H9 (cell line): ENCODE data around the gene KHNYN. TPM values are rescaled to one million over a fixed set of nuclear protein-coding genes. Genes with fewer than 3 reads are reported as not detected.
"Not testable (repeated sequence)": the region's sequence is repeated elsewhere in the genome, so short reads cannot be mapped to it uniquely, and the experiment has no call there.

Experiments used
- DNase-seq: peaks from one replicate; pipeline ENCODE4 v3.0.0-alpha.2; 2017
- H2AFZ ChIP-seq: one replicate; pipeline ENCODE4 v1.6.1; 2013; ENCODE audit warnings: mild to moderate bottlenecking, low read length, control low read depth, moderate library complexity
- H2AK5ac ChIP-seq: 2 replicates; pipeline ENCODE4 v1.6.1; 2013; ENCODE audit warnings: low read length, control low read depth, mixed read lengths; ENCODE audit not compliant: insufficient read length
- H2BK120ac ChIP-seq: one replicate; pipeline ENCODE4 v1.6.1; 2013; ENCODE audit warnings: low read depth, mild to moderate bottlenecking, low read length, control low read depth, inconsistent platforms; ENCODE audit not compliant: poor library complexity, severe bottlenecking
- H2BK12ac ChIP-seq: 2 replicates; pipeline ENCODE4 v1.6.1; 2013; ENCODE audit warnings: low read length, control low read depth, mixed read lengths, low read depth; ENCODE audit not compliant: insufficient read length
- H2BK15ac ChIP-seq: 2 replicates; pipeline ENCODE4 v1.6.1; 2013; ENCODE audit warnings: low read depth, low read length, control low read depth
- H2BK20ac ChIP-seq: one replicate; pipeline ENCODE4 v1.6.1; 2013; ENCODE audit warnings: low read depth, mild to moderate bottlenecking, low read length, control low read depth, inconsistent platforms; ENCODE audit not compliant: poor library complexity, severe bottlenecking
- H2BK5ac ChIP-seq: 2 replicates; pipeline ENCODE4 v1.6.1; 2013; ENCODE audit warnings: low read length, control low read depth, mixed read lengths; ENCODE audit not compliant: insufficient read length
- H3K14ac ChIP-seq: 2 replicates; pipeline ENCODE4 v1.6.1; 2013; ENCODE audit warnings: low read length, control low read depth; ENCODE audit not compliant: insufficient read depth
- H3K18ac ChIP-seq: 2 replicates; pipeline ENCODE4 v1.6.1; 2013; ENCODE audit warnings: low read depth, mild to moderate bottlenecking, mixed read lengths, low read length, control low read depth; ENCODE audit not compliant: insufficient read length
- H3K23ac ChIP-seq: 2 replicates; pipeline ENCODE4 v1.6.1; 2013; ENCODE audit warnings: low read length, control low read depth, mixed read lengths, low read depth; ENCODE audit not compliant: insufficient read length
- H3K23me2 ChIP-seq: 2 replicates; pipeline ENCODE4 v1.6.1; 2013; ENCODE audit warnings: low read depth, mild to moderate bottlenecking, mixed read lengths, low read length, control low read depth; ENCODE audit not compliant: insufficient read length, poor library complexity, severe bottlenecking
- H3K27ac ChIP-seq: 2 replicates; pipeline ENCODE4 v1.5.1; 2013; ENCODE audit warnings: low read length, control low read depth, mixed read lengths, low read depth; ENCODE audit not compliant: insufficient read length
- H3K27me3 ChIP-seq: 2 replicates; pipeline ENCODE4 v1.6.1; 2013; ENCODE audit warnings: low read length, control low read depth, inconsistent platforms; ENCODE audit not compliant: insufficient read depth
- H3K4ac ChIP-seq: 2 replicates; pipeline ENCODE4 v1.6.1; 2013; ENCODE audit warnings: low read depth, mild to moderate bottlenecking, control low read depth, inconsistent platforms, low read length, moderate library complexity
- H3K4me1 ChIP-seq: 2 replicates; pipeline ENCODE4 v1.6.1; 2013; ENCODE audit warnings: low read length, control low read depth, inconsistent platforms; ENCODE audit not compliant: insufficient read depth
- H3K4me2 ChIP-seq: 2 replicates; pipeline ENCODE4 v1.6.1; 2013; ENCODE audit warnings: low read length, control low read depth, mixed read lengths; ENCODE audit not compliant: insufficient read length, insufficient read depth
- H3K56ac ChIP-seq: 2 replicates; pipeline ENCODE4 v1.6.1; 2013; ENCODE audit warnings: low read depth, mild to moderate bottlenecking, mixed read lengths, low read length, control low read depth; ENCODE audit not compliant: insufficient read length
- H3K79me1 ChIP-seq: 2 replicates; pipeline ENCODE4 v1.6.1; 2013; ENCODE audit warnings: low read depth, mild to moderate bottlenecking, moderate library complexity, low read length, control low read depth, inconsistent platforms; ENCODE audit not compliant: insufficient read depth, poor library complexity, severe bottlenecking
- H3K79me2 ChIP-seq: 2 replicates; pipeline ENCODE4 v1.6.1; 2013; ENCODE audit warnings: low read length, control low read depth, inconsistent platforms; ENCODE audit not compliant: insufficient read depth
- H3K9ac ChIP-seq: 2 replicates; pipeline ENCODE4 v1.6.1; 2013; ENCODE audit warnings: low read length, control low read depth, mixed read lengths; ENCODE audit not compliant: insufficient read length; ENCODE audit errors: extremely low read depth
- H3K9me3 ChIP-seq: one replicate; pipeline ENCODE4 v1.6.1; 2013; ENCODE audit warnings: low read depth, low read length, inconsistent platforms; ENCODE audit not compliant: control insufficient read depth
- H3T11ph ChIP-seq: one replicate; pipeline ENCODE4 v1.6.1; 2013; ENCODE audit warnings: mild to moderate bottlenecking, low read length, control low read depth, inconsistent platforms
- H4K20me1 ChIP-seq: one replicate; pipeline ENCODE4 v1.6.1; 2013; ENCODE audit not compliant: control insufficient read depth, insufficient read length, insufficient read depth
- H4K5ac ChIP-seq: 2 replicates; pipeline ENCODE4 v1.6.1; 2013; ENCODE audit warnings: low read depth, mild to moderate bottlenecking, mixed read lengths, low read length, control low read depth; ENCODE audit not compliant: insufficient read length
- H4K8ac ChIP-seq: replicated peaks from 2 replicates; pipeline ENCODE4 v1.6.1; 2013; ENCODE audit warnings: low read length, control low read depth, mixed read lengths, low read depth; ENCODE audit not compliant: insufficient read length
- H4K91ac ChIP-seq: 2 replicates; pipeline ENCODE4 v1.6.1; 2013; ENCODE audit warnings: low read depth, mild to moderate bottlenecking, moderate library complexity, mixed read lengths, low read length, control low read depth; ENCODE audit not compliant: insufficient read length
- H3K27ac Mint-ChIP-seq, 3 experiments: 2 replicates in 2 of 3; 3 replicates in 1 of 3; pipeline ENCODE4 v1.8.0; 2020 to 2021; ENCODE audit warnings: mixed read lengths in 3 of 3, mild to moderate bottlenecking in 1 of 3, moderate library complexity in 1 of 3
- H3K27me3 Mint-ChIP-seq: 2 replicates; pipeline ENCODE4 v1.8.0; 2021; ENCODE audit warnings: low read depth, mild to moderate bottlenecking, moderate library complexity, mixed read lengths
- H3K36me3 Mint-ChIP-seq, 3 experiments: 2 replicates in 2 of 3; 3 replicates in 1 of 3; pipeline ENCODE4 v1.8.0; 2020 to 2021; ENCODE audit warnings: low read depth in 3 of 3, mixed read lengths in 3 of 3; ENCODE audit not compliant: insufficient read depth in 1 of 3
- H3K4me1 Mint-ChIP-seq, 2 experiments: 2 replicates each; pipeline ENCODE4 v1.8.0; 2020; ENCODE audit warnings: mixed read lengths in 2 of 2
- H3K4me3 Mint-ChIP-seq, 2 experiments: 2 replicates in 1 of 2; 3 replicates in 1 of 2; pipeline ENCODE4 v1.8.0; 2020 to 2021; ENCODE audit warnings: mild to moderate bottlenecking in 2 of 2, mixed read lengths in 2 of 2, moderate library complexity in 1 of 2
- H3K9me3 Mint-ChIP-seq, 2 experiments: 2 replicates in 1 of 2; 3 replicates in 1 of 2; pipeline ENCODE4 v1.8.0; 2020; ENCODE audit warnings: mild to moderate bottlenecking in 2 of 2, mixed read lengths in 2 of 2, moderate library complexity in 1 of 2
- CTCF ChIP-seq: fragments of 200-600 bp; sonication (generic); conservative IDR thresholded peaks from 3 replicates; pipeline ENCODE4 v1.8.0; 2021; ENCODE audit warnings: antibody characterized with exemption, mild to moderate bottlenecking
- WGBS: extraction: QIAGEN DNeasy Blood & Tissue Kit; methylation state at CpG from one replicate; pipeline ENCODE4 v1.1.7; 2013; ENCODE audit warnings: missing lambda C conversion rate, low lambda C conversion rate, mixed read lengths; ENCODE audit not compliant: insufficient read length; ENCODE audit errors: extremely low coverage; 5-methylcytosine and 5-hydroxymethylcytosine counted together
- total RNA-seq: library from RNA; stranded (reverse); gene quantifications from 2 replicates; pipeline ENCODE4 v1.2.1, GENCODE V29; 2021

The KHNYN gene
- total RNA-seq, 1 experiment from 2014 or later, result 30.0 TPM

DNA sequence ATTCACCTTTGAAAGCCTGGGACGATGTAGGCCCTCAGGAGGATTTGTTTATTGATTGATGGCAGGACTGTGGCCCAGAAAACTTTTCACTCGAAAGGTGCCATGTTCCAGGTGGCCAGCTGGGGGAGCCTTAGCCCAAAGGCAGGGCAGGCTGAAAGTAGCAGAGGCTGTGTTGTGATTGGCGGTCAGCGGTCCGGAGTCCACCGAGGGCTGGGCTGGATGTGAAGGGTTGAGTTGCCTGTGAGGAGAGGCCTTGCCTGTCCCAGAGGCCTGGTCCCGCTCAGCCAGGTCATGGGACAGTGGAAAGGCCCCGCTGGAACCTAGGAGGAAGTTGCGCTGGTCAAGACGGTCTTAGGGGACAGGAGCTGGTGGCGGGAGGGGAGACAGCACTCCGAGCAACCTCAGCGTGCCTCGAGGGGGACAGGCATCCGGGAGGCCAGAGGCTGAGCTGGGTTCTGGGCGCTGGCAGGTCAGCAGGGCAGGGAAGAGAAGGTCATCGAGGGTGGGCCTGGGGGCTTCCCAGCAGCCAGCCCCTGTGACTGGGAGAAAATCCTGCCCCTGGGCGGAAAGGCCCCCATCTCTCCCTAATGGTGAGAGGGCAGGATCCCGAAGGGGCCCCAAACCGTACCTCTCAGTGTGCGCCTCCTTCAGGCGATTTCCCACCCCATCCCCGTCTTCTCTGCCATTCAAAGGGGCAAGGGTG lies 52.0 kb downstream of the KHNYN start:
- Histone ChIP-seq H4K20me1 (no peaks in the 10 kb centered on the region), H3K27ac (no peak overlapping the region), H2AFZ (no peak overlapping the region), H2BK12ac (no peak overlapping the region), H4K5ac (no peak overlapping the region), H2BK120ac (no peak overlapping the region), H3K79me2 (no peaks in the 10 kb centered on the region), H3K4me1 (no peaks in the 10 kb centered on the region), H4K91ac (no peak overlapping the region), H3K14ac (0 out of 2 replicates have a peak overlapping the region, but pooled peaks have one; percentile 62), H3K9me3 (no peaks in the 10 kb centered on the region), H3K18ac (peak overlapping the region; percentile 55), H3T11ph (no peak overlapping the region), H2BK15ac (no peak overlapping the region), H4K8ac (no peak overlapping the region), H2AK5ac (no peak overlapping the region), H3K4ac (no peak overlapping the region), H3K4me2 (no peak overlapping the region), H3K23ac (no peak overlapping the region), H2BK20ac (no peak overlapping the region), H3K79me1 (no peaks in the 10 kb centered on the region), H2BK5ac (no peak overlapping the region), H3K56ac (no peak overlapping the region), H3K27me3 (no peaks in the 10 kb centered on the region), H3K9ac (no peak overlapping the region), H3K23me2 (no peaks in the 10 kb centered on the region)
- H3K4me1 Mint-ChIP-seq, result peaks cover 16 to 18% of the 10 kb centered on the region in 2 experiments
- peak overlapping the region in 1 of 2 experiments; percentile 43; a peak in 4 of 5 replicates for H3K4me3 Mint-ChIP-seq
- peak; percentile 94 for DNase-seq
- H3K27me3 Mint-ChIP-seq, result no peaks in the 10 kb centered on the region; the same call in 1 of the 2 replicates
- H3K9me3 Mint-ChIP-seq, result peaks cover 0 to 9% of the 10 kb centered on the region in 2 experiments; a peak in 3 of 5 replicates
- H3K36me3 Mint-ChIP-seq, result peaks cover 1 to 11% (median 2%) of the 10 kb centered on the region in 3 experiments; a peak in 3 of 7 replicates
- peak; percentile 85 for TF ChIP-seq CTCF
- no CpG with 5 or more reads among the region's 23 CpGs for WGBS
- peak overlapping the region in 1 of 3 experiments; percentile 80; a peak in 2 of 7 replicates for H3K27ac Mint-ChIP-seq

DNA sequence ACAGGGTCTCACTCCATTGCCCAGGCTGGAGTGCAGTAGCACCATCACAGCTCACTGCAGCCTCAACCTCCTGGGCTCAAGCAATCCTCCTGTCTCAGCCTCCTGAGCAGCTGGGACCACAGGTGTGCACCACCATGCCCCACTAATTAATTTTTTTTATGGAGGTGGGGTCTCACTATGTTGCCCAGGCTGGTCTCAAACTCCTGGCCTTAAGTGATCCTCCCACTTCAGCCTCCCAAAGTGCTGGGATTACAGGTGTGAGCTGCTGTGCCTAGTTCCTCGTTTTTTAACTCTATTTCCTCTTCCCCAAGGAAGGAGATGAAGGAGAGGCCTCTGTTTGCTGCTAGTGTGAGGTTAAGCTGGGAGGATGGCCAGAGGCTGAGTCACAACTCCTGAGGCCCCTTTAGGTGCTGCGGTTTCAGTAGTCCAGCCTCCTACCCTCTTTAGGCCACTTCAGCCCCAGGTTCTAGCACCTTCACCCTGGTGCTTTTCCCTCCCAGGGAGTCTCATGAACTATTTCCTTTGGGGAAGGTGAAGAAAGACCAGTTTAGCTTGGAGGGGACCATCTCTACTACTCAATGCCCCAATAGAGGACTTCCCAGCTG lies 53.0 kb downstream of the KHNYN start:
- not testable (repeated sequence) for H3K4me3 Mint-ChIP-seq, H3K4ac ChIP-seq, H3K27ac Mint-ChIP-seq, H3K4me1 ChIP-seq, H3K9ac ChIP-seq, H3K9me3 ChIP-seq, H2AK5ac ChIP-seq, H3K23me2 ChIP-seq, DNase-seq, H3K27me3 Mint-ChIP-seq, H4K91ac ChIP-seq, H4K20me1 ChIP-seq, H4K5ac ChIP-seq, H3K14ac ChIP-seq, H2AFZ ChIP-seq, H2BK12ac ChIP-seq, H3K4me2 ChIP-seq, H2BK5ac ChIP-seq, H3K27me3 ChIP-seq, H3K56ac ChIP-seq, H3K18ac ChIP-seq, H3T11ph ChIP-seq, H3K79me1 ChIP-seq, H2BK120ac ChIP-seq, H3K27ac ChIP-seq, H4K8ac ChIP-seq, H2BK15ac ChIP-seq, H2BK20ac ChIP-seq, H3K9me3 Mint-ChIP-seq, H3K79me2 ChIP-seq, H3K23ac ChIP-seq
- no CpG with 5 or more reads among the region's 2 CpGs for WGBS
- Mint-ChIP-seq H3K4me1 (peaks cover 16 to 18% of the 10 kb centered on the region in 2 experiments), H3K36me3 (peaks cover 1 to 11% (median 2%) of the 10 kb centered on the region in 3 experiments; a peak in 3 of 7 replicates)
